SU-DHL-6 (cell line): ENCODE results near the gene DNAAF5.

ENCODE experiments used
- H2AFZ ChIP-seq: fragments of 200-600 bp; sonication (generic); 2 replicates; pipeline ENCODE4 v1.6.1; 2014; ENCODE audit warnings: low read depth, mild to moderate bottlenecking, moderate library complexity, mixed read lengths, antibody characterized with exemption, low read length; ENCODE audit not compliant: severe bottlenecking
- H3F3A ChIP-seq: fragments of 200-600 bp; shearing (Covaris generic); 2 replicates; pipeline ENCODE4 v1.6.0; 2016; ENCODE audit warnings: antibody characterized with exemption, mild to moderate bottlenecking; ENCODE audit not compliant: insufficient read depth
- H3K27ac ChIP-seq: fragments of 200-600 bp; sonication (generic); 2 replicates; pipeline ENCODE4 v1.5.1; 2016; ENCODE audit warnings: low read depth, mild to moderate bottlenecking, low read length, moderate library complexity, mixed read lengths
- H3K27me3 ChIP-seq: fragments of 200-600 bp; sonication (generic), shearing (Covaris generic); 2 replicates; pipeline ENCODE4 v1.6.0; 2014; ENCODE audit warnings: mild to moderate bottlenecking, low read length
- H3K36me3 ChIP-seq: fragments of 200-600 bp; sonication (generic); 2 replicates; pipeline ENCODE4 v1.6.1; 2014; ENCODE audit warnings: mild to moderate bottlenecking, low read length, mixed read lengths
- H3K4me2 ChIP-seq: fragments of 300-600, 200-600 bp; shearing (Covaris generic), sonication (generic); 2 replicates; pipeline ENCODE4 v1.6.0; 2014; ENCODE audit warnings: low read length, low read depth, mild to moderate bottlenecking; ENCODE audit not compliant: poor library complexity, severe bottlenecking
- H3K4me3 ChIP-seq: fragments of 200-600 bp; sonication (generic); 2 replicates; pipeline ENCODE4 v1.5.1; 2014; ENCODE audit warnings: antibody characterized with exemption, low read length, mild to moderate bottlenecking, mixed read lengths; ENCODE audit not compliant: insufficient read depth, poor library complexity, severe bottlenecking
- H3K79me2 ChIP-seq: fragments of 200-600 bp; sonication (generic); 2 replicates; pipeline ENCODE4 v1.6.1; 2014; ENCODE audit warnings: mild to moderate bottlenecking, low read length, moderate library complexity; ENCODE audit not compliant: insufficient read depth
- H3K9ac ChIP-seq: fragments of 200-600 bp; sonication (generic); 2 replicates; pipeline ENCODE4 v1.7.0; 2014; ENCODE audit warnings: mild to moderate bottlenecking, low read length
- H3K9me2 ChIP-seq: fragments of 200-600 bp; sonication (generic); replicated peaks from 2 replicates; pipeline ENCODE4 v1.6.1; 2014; ENCODE audit warnings: low read length; ENCODE audit not compliant: insufficient read depth
- H3K9me3 ChIP-seq: fragments of 200-600 bp; sonication (generic); 2 replicates; pipeline ENCODE4 v1.6.1; 2014; ENCODE audit warnings: low read length, mixed read lengths; ENCODE audit not compliant: insufficient read depth
- H4K20me1 ChIP-seq: fragments of 200-600 bp; sonication (generic); 2 replicates; pipeline ENCODE4 v1.6.1; 2014; ENCODE audit warnings: low read depth, mild to moderate bottlenecking, antibody characterized with exemption, low read length, moderate library complexity, mixed read lengths
- EZH2phosphoT487 ChIP-seq: fragments of 200-600 bp; sonication (generic), shearing (Covaris generic); conservative IDR thresholded peaks from 2 replicates; pipeline ENCODE4 v1.6.1; 2018; ENCODE audit warnings: mild to moderate bottlenecking, antibody characterized with exemption, low read length, moderate library complexity, mixed read lengths
- TF ChIP-seq, protein P1 (sequence below): fragments of 200-600 bp; sonication (generic); IDR thresholded peaks from one replicate; pipeline ENCODE4 v1.5.1; 2017; ENCODE audit warnings: antibody characterized with exemption, mild to moderate bottlenecking, low read length, moderate library complexity; ENCODE audit not compliant: insufficient read depth, poor library complexity, severe bottlenecking

The DNAAF5 gene

DNA sequence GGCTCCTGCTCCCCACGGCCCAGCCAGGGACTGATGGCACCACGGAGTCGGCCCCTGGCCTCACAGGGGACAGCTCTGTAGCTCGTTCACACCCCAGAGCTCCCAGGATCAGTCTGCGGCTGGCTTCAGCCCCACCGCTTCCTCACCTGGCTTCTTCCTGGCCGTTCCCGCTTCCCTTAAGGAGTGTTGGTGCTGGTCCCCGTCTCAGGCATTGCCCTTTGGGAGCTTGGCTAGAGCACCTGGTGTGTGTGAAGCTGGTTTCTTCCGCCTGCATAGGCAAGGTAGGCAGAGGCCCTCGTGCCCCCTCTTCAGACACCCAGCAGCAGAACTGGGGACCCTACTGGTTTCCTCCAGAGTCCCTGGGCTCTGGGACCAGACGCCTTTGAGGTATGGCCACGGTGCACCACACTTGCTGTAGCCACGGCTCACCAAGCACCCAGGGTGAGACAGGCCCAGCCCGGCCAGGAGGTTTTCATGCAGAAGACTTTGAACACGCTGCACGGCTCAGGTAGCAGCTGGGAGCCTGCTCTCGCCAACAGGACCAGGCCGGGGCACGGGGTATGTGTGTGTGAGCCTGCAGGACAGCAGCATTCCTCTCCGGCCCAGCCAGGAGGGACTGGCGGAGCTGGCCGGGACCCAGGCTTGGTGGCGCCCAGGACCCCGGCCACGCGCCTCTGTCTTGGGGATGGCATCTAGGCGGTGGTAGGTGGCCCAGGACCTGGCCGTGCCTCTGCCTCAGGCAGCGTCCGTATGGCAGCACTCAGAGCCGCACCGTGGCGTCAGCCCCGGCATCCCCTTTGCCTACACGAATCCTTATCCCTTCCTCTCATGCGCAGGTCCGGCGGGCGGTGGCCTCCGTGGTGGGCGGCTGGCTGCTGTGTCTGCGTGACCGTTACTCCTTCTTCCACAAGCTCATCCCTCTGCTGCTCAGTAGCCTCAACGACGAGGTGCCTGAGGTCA lies 13.8 kb downstream of the DNAAF5 start:
- H3K9me2 ChIP-seq = no peaks in the 10 kb centered on the region
- H3K79me2 ChIP-seq = peaks cover 41% of the 10 kb centered on the region
- H3K27ac ChIP-seq = no peak overlapping the region
- H3F3A ChIP-seq = no peaks in the 10 kb centered on the region
- no peaks in the 10 kb centered on the region for H3K27me3 ChIP-seq
- H3K9me3 ChIP-seq = peaks cover 2% of the 10 kb centered on the region; the same call in 1 of the 2 replicates
- H3K4me2 ChIP-seq = no peak overlapping the region
- TF ChIP-seq EZH2phosphoT487 = no peak
- TF ChIP-seq, protein P1, sequence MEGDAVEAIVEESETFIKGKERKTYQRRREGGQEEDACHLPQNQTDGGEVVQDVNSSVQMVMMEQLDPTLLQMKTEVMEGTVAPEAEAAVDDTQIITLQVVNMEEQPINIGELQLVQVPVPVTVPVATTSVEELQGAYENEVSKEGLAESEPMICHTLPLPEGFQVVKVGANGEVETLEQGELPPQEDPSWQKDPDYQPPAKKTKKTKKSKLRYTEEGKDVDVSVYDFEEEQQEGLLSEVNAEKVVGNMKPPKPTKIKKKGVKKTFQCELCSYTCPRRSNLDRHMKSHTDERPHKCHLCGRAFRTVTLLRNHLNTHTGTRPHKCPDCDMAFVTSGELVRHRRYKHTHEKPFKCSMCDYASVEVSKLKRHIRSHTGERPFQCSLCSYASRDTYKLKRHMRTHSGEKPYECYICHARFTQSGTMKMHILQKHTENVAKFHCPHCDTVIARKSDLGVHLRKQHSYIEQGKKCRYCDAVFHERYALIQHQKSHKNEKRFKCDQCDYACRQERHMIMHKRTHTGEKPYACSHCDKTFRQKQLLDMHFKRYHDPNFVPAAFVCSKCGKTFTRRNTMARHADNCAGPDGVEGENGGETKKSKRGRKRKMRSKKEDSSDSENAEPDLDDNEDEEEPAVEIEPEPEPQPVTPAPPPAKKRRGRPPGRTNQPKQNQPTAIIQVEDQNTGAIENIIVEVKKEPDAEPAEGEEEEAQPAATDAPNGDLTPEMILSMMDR = no peak
- no peak overlapping the region for H3K9ac ChIP-seq
- no peak overlapping the region for H3K4me3 ChIP-seq
- no peak overlapping the region for H2AFZ ChIP-seq
- peaks cover 2% of the 10 kb centered on the region for H3K36me3 ChIP-seq
- H4K20me1 ChIP-seq = no peaks in the 10 kb centered on the region

DNA sequence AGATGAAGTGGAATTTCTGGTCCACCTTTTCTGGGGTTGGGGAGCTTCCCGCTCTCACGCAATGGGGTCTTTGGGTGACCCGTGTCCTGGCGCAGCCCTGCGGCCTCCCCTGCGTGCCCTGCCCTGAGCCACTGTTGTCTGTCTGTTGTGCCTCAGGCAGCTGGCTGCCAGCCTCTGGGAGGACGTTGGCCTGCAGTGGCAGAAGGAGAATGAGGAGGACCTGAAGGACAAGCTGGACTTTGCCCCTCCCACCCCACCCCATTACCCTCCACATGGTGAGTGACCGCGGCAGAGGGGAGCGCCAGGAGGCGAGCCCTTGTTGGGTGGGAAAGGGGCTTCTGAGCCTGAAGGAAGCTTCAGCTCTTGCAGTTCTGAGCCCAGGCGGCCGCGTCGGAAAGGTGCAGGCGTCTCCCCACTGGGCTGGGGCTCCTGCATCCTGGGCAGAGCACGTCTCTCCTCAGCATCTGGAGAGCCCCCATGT lies 14.7 kb downstream of the DNAAF5 start:
- Histone ChIP-seq H2AFZ (no peak overlapping the region), H3K4me2 (no peak overlapping the region), H3K79me2 (peaks cover 32% of the 10 kb centered on the region), H4K20me1 (no peaks in the 10 kb centered on the region), H3F3A (no peaks in the 10 kb centered on the region), H3K9me2 (no peaks in the 10 kb centered on the region), H3K27me3 (no peaks in the 10 kb centered on the region), H3K36me3 (no peaks in the 10 kb centered on the region), H3K9me3 (no peaks in the 10 kb centered on the region), H3K27ac (no peak overlapping the region), H3K9ac (no peak overlapping the region), H3K4me3 (no peak overlapping the region)
- TF ChIP-seq EZH2phosphoT487 = no peak
- TF ChIP-seq, protein P1 = no peak

DNA sequence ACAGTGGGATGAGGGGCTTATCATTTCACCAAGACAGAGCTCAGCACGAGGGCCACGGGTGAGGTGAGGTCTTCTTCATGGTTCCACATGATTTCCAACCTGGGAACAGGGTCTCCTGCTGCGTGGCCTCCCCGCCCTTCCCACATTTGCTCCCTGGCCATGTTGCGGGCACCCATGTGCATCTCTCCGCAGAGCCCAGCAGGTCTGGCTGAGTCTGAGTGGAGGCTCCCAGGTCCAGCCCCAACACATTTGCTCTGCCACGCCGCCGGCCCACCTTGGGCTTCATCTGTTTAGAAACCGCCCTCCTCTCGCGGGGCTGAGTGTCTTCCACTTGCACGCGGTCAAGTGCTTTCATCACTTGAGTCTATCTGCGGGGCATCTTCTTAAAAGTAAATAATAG lies 15.4 kb downstream of the DNAAF5 start:
- Histone ChIP-seq H3K36me3 (no peaks in the 10 kb centered on the region), H3K9ac (no peak overlapping the region), H2AFZ (no peak overlapping the region), H3K4me3 (no peak overlapping the region), H3K4me2 (no peak overlapping the region), H3K79me2 (peaks cover 26% of the 10 kb centered on the region), H3K27me3 (no peaks in the 10 kb centered on the region), H3F3A (no peaks in the 10 kb centered on the region), H3K9me2 (no peaks in the 10 kb centered on the region), H4K20me1 (no peaks in the 10 kb centered on the region), H3K9me3 (no peaks in the 10 kb centered on the region), H3K27ac (no peak overlapping the region)
- TF ChIP-seq EZH2phosphoT487 = no peak
- TF ChIP-seq, protein P1 = no peak
